GM04504 (cell line): ENCODE data around the gene GIGYF1.
"Not testable (repeated sequence)": the region's sequence is repeated elsewhere in the genome, so short reads cannot be mapped to it uniquely, and the experiment has no call there.

Source experiments
- DNase-seq: peaks from one replicate; pipeline ENCODE4 v3.0.0-alpha.2; 2012; ENCODE audit warnings: low read depth

GIGYF1 gene

DNA sequence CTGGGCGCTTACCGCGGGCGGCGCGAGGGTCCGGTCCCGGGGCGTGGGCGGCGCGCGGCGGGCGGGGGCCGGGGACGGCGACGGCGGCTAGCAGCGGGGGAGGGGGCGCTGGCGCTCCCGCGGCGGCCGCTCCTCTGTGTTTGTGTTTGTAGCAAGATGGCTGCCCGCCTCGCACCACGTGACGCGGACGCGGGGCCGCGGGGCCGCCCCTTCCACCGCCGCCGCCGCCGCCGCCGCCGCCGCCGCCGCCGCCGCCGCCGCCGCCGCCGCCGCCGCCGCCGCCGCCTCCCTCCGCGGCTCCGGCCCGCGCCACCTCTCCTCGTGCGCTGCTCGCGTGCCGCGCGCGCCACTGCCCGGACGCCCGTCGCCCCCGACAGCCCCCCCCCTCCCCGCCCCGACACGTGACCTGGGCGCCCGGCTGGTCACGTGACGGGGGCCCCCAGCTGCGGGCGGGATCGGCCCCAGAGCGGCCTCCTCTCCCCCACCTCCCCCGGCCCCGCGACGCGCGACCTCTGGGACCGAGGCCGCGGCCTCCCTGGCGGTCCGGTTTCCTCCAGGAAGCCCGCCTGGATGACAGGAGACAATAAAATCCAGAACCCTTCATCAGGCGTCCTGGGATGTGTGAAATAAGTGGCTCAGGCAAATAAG is at the start of gene GIGYF1:
GIGYF1 (minus strand) TSS at position 153 of the 648 bp plus-strand sequence. CDS start 6,012 bp downstream, outside the sequence.
- DNase-seq: no peak

DNA sequence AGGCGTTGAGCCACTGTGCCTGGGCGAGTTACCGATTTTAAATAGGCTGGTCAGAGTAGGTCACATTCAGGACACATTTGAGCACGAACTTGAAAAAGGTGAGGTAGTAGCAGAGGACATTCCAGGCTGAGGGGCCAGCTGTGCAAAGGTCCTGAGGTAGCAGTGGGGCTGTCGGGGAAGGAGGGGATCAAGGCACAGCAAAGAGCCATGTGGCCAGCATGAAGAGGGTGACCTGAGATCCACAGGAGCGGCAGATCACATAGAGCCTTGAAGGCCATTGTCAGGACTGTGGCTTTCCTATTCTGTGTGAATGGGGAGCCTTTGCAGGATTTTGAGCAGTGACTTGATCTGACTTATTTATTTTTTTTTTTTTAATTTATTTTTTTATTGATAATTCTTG is 45.9 kb upstream of the GIGYF1 start:
- DNase-seq: no peak

GRCh38 chr7:100736671-100737070 is 42.6 kb upstream of the GIGYF1 start:
- no peak for DNase-seq

DNA sequence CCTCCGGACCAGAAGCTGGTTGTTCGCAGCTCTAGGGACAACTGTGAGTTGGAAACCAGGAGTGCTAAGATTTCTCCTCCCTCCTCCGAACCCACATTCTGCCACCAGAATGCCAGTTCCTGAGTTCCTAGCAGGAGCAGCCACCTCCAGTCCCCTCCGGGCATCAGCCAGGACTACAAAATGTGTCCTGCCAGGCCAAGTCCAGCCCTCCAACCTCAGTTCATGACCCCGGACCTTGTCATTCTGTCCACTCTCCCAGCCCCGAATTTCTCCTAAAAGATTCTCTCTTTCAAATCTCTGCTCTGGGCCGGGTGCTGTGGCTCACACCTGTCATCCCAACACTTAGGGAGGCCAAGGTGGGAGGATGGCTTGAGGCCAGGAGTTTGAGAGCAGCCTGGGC is 41.7 kb upstream of the GIGYF1 start:
- no peak for DNase-seq

DNA sequence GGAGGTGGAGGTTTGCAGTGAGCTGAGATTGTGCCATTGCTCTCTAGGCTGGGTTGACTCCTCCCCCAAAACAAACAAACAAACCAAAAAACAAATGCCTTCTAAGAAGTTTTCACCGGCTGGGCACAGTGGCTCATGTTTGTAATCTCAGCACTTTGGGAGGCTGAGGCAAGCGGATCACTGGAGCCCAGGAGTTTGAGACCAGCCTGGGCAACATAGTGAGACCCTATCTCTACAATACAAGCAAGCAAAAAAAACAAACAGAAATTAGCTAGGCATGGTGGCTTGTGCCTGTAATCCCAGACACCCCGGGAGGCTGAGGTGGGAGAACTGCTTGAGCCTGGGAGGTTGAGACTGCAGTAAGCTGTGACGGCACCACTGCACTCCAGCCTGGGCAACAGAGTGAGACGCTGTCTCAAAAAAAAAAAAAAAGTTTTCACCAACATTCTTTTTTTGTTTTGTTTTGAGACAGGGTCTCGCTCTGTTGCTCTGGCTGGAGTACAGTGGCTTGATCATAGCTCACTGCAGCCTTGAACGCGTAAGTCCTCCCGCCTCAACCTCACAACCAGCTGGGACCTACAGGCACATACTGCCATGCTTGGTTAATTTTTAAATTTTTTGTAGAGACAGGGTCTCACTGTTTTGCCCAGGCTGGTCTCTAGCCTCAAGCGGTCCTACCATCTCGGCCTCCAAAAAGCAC is 38.0 kb upstream of the GIGYF1 start:
- DNase-seq: no peak

- DNase-seq: no peak
Measured at GRCh38 chr7:100730136-100730800, 36.2 kb upstream of the GIGYF1 start.

DNA sequence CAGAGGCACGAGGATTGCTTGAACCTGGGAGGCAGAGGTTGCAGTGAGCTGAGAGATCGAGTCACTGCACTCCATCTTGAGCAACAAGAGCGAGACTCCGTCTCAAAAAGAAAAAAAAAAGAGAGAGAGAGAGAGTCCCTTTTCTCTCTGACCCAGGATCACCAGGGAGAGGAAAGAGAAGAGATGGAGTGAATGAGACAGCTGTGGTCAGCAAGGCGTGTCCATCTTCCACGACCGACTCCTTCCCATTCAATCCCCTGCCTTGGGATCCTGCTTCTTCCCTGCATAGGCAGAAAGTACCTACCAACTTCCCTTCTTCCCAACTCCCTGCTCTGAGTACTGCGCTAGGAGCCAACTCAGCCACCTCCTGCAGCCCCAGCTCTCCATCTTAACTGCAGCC is 34.1 kb upstream of the GIGYF1 start:
- DNase-seq: no peak

DNA sequence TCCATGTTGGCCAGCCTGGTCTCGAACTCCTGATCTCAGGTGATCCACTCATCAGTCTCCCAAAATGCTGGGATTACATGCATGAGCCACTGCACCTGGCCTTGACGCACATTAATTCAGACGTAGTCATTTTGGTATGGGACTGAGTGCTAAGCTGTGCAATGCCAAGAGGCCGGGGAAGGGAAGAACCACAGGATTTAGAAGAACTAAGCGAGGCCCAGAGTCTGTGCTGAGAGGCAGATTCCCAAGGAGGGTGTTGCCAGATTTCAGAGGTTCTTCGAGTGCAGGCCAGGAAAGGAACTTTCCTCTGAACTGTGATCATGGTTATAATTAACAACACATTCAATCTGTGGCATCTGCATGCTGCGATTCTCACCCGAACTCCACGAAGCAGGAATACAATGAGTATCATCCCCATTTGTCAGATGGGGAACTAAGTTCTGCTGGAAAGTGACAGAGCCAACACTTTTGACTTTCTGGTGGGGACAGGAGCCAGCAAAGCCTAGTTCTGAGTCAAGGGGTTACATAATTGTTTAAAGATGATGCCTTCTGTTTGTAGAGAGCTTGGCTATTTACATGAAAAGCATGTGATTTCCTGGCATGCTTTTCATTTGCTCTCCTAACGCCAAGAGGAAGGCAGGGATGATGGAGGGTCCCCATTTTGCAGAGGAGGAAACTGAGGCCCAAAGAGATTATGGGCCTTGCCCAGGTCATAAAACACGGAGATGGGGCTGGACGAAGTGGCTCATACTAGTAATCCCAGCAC is 33.1 kb upstream of the GIGYF1 start:
- peak; percentile 91 for DNase-seq

- not testable (repeated sequence) for DNase-seq
Measured at GRCh38 chr7:100724364-100724763, 30.3 kb upstream of the GIGYF1 start.

GRCh38 chr7:100723732-100724275 is 29.8 kb upstream of the GIGYF1 start:
- no peak for DNase-seq

- no peak for DNase-seq
Measured at GRCh38 chr7:100722480-100723212, 28.6 kb upstream of the GIGYF1 start.

DNA sequence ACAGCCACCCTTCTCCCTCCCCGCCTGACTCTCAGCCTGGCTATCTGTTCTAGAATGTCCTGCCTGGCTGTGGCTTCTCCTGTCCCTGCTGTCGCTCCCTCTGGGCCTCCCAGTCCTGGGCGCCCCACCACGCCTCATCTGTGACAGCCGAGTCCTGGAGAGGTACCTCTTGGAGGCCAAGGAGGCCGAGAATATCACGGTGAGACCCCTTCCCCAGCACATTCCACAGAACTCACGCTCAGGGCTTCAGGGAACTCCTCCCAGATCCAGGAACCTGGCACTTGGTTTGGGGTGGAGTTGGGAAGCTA is 27.4 kb upstream of the GIGYF1 start:
- no peak for DNase-seq

DNA sequence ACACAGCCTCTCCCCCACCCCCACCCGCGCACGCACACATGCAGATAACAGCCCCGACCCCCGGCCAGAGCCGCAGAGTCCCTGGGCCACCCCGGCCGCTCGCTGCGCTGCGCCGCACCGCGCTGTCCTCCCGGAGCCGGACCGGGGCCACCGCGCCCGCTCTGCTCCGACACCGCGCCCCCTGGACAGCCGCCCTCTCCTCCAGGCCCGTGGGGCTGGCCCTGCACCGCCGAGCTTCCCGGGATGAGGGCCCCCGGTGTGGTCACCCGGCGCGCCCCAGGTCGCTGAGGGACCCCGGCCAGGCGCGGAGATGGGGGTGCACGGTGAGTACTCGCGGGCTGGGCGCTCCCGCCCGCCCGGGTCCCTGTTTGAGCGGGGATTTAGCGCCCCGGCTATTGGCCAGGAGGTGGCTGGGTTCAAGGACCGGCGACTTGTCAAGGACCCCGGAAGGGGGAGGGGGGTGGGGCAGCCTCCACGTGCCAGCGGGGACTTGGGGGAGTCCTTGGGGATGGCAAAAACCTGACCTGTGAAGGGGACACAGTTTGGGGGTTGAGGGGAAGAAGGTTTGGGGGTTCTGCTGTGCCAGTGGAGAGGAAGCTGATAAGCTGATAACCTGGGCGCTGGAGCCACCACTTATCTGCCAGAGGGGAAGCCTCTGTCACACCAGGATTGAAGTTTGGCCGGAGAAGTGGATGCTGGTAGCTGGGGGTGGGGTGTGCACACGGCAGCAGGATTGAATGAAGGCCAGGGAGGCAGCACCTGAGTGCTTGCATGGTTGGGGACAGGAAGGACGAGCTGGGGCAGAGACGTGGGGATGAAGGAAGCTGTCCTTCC is 26.8 kb upstream of the GIGYF1 start:
- DNase-seq: no peak

- no peak for DNase-seq
Measured at GRCh38 chr7:100720279-100720670, 26.2 kb upstream of the GIGYF1 start, which contains the start of gene EPO. Gene EPO, plus strand, starts transcription at chr7:100720468. Its CDS starts 513 bp downstream, at chr7:100720981.

DNA sequence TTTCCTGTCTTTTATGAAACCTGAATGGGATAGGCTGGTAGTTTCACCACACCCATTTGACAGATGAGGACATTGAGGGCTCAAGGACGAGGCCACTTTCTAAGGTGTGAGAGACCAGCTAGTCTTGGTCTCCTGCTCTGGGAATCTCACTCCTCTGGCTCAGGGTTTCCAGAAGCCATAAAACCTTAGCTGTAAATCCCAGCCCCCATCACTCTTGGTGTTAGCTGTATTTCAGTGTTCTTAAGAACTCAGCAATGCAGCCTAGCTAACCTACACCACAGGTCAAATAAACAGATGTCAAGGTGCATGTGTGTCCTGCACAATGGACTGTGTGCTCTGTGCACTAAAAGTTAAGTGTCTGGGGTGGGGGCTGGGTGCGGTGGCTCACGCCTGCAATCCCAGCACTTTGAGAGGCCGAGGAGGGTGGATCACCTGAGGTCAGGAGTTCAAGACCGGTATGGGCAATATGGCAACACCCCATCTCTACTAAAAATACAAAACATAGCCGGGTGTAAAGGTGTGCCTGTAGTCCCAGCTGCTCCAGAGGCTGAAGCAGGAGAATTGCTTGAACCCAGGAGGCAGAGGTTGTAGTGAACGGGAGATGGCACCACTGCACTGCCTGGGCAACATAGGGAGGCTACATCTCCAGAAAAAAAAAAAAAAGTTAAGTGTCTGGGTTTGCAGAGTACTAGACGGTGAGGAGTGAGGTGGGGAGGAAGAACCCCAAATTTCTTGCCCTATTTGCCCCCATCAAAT is 25.7 kb upstream of the GIGYF1 start:
- DNase-seq: peak; percentile 32

GRCh38 chr7:100717073-100717472 is 23.0 kb upstream of the GIGYF1 start:
- not testable (repeated sequence) for DNase-seq

DNA sequence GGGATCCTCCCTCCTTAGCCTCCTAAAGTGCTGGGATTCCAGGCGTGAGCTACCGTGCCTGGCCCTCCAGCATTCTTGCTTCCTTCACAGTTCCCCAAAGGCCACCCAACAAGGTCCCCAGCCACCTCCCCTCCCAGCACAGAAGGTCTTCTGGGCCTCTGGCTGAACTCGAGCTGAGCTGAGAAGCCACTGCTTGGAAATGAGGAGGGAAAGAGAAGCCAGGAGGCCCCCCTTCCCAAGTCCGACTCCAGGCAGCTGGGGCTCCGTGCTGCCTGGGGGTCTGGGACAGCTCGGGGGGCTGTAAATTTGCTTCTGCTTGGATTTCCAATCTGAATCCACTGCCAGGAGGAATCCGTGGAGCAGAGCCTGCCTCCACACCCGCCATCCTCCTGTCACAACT is 20.7 kb upstream of the GIGYF1 start:
- DNase-seq: no peak

GRCh38 chr7:100711369-100711768 is 17.3 kb upstream of the GIGYF1 start:
- no peak for DNase-seq

GRCh38 chr7:100710452-100710851 is 16.4 kb upstream of the GIGYF1 start:
- DNase-seq: no peak

DNA sequence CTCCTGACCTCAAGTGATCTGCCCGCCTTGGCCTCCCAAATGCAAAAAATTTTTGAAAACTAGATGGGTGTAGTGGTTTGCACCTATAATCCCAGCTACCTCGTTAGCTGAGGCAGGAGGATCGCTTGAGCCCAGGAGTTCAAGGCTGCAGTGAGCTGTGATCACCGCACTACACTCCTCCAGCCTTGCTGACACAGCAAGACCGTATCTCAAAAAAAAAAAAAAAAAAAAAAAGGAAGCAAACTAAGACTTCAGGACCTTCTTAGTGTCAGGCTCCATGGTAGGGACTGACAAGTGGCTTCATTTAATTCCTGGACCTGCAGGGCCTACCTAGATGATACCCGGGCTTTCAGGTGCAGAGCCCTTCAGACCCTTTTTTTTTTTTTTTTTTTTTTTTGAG is 14.3 kb upstream of the GIGYF1 start:
- no peak for DNase-seq
